HCEC 1CT (cell line): ENCODE results near the gene NR5A2.

Experiments used
- DNase-seq: peaks from one replicate; pipeline ENCODE4 v3.0.0-alpha.2; 2017

Gene NR5A2

GRCh38 chr1:200036619-200037270 is 9.2 kb downstream of the NR5A2 start:
- no peak for DNase-seq

DNA sequence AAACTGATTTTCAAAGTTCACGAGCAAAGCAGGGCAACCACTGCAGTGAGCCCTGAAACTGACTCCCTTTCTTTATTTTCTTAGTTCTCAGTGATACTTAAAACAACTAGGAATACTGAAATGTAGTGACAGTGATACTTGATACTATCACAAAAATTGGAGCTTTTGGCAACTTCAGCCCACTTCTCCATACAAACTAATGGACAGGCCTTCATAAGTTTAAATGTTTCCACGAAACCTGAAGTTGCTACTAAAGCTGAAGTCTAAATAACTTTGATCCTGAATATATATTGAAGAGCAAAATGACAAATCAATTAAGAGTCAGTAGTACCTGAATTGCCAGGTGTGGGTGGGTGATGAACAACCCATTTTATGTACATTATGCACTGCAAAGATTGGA is 10.0 kb downstream of the NR5A2 start:
- no peak for DNase-seq

- no peak for DNase-seq
Observed at GRCh38 chr1:200037904-200038303, 10.4 kb downstream of the NR5A2 start.

DNA sequence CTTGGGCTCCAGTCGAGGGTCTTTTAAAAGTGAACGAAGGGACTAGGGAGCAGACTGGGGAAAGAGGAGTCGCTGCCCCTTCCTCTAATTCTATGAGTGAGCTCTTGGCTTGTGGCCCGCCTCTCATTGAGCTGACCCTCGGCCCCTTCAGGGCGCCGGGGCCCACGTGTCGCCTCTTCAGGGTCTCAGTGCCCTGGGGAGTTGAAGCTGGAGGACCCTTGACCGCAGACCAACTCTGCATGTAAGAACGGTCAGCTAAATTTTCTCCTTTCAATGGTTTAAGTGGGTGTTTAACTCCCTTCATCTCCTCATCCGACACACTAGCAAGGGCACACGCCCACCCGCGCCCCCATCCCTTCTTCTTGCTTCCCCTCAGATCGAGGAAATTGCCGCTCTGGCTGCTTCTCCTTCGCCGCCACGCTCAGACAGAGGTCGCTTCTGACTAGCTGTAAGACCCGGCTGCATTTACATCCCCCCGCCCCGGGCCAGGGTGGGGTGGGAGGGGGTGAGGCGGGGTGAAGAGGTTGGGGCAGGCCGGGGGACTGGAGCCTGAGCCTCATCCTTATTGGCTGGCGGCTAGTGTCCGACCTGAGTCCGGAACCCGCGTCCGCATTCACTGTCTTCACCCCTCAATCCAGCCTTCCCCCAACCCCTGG is 10.9 kb downstream of the NR5A2 start:
- no peak for DNase-seq

DNA sequence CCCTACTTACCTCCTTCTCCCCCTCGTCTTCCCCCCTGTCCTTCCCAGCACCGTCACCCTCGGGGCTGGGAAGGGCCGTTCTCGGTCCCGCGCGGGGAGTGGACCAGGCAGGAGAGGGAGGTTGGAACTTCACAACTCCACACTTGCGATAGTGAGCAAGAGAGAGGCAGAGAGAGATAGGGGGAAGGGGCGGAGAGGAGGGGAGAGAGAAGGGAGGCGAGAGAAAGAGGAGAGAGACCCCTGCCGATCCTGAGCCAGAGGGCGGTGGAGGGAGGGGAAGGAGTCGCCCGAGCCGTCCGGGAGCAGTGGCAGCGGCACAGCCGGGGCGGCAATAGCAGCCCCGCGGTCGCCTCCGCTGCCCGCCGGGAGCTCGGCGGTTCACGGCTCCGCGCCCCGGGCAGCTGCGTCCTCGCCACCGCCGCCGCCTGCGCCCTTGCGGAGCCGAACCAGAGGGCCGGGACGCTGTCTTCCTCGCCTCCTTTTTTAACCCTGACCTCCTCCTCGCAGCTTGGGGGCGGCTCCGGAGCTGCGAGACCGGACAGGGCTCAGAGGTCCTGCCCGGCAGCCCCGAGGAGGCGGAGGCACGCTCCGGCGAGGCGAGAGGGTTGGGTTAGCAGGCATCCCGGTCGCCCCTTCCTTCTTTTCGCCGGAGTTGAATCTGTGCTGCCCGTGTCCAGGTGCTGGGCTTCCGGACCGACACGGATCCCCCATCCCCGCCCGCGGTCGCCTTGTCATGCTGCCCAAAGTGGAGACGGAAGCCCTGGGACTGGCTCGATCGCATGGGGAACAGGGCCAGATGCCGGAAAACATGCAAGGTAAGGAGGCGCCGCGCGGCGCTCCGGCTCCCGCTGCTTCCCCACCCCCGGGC is 11.7 kb downstream of the NR5A2 start:
- peak; percentile 27 for DNase-seq

- DNase-seq: no peak
Observed at GRCh38 chr1:200039849-200040474, 12.5 kb downstream of the NR5A2 start.

- no peak for DNase-seq
Observed at GRCh38 chr1:200040481-200041138, 13.1 kb downstream of the NR5A2 start.

DNA sequence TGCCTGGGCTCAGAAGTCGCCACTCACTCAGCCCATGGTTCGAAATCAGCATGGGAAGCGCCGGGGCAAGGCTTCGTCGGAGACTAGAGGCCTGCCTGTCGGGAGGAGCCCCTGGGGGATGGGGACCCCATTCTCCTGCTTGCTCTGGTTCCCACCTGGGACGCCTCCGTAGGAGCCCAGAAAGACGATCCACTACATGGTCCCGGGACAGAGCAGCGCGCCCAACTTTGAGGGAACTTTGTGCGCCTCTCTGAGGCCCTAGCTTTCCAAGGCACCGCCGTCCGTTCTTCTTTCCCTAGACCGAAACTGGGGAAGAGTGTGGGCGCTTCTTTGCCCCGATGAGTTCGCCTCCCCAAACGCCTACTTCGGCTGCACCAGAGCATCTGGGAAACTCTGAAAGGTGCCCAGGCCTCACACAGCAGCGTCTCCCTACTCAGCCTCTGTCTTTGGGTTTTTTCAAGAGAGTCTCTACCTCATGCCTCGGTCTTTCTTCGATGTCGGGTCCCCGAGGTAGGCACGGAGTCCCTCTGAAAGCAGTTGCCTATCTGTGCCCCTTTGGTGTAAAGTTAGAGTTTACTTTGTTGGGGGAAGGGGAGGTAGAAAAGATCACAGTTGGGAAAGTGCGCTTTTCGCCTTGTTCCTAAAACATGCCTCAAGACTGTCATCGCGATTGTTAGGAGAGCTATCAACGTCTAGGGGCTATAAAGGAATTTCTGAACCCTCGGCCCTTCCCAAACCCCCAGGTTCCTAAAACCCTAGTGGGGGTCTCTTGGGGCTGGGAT is 14.0 kb downstream of the NR5A2 start:
- DNase-seq: no peak

DNA sequence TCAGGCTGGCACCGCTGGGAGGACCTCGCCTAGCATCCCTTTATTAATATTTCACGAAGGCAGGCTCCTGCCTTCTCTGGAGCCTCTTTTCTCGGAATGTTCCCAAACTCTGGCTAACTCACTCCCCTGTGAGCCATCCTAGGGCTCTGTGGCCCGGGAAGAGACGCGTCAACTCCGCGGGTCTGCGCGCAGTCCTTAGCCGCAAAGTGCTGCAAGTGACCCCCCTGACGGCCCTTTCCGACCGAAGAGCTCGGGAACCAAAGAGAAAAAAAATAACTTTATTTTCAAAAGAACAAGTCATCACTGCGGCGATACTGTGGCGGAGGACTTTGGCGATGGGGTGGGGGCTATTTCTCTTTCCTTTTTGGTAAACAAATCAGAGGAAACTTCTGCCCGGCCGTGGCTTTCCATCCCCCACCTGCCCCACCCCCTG is 14.6 kb downstream of the NR5A2 start:
- no peak for DNase-seq

- DNase-seq: no peak
Observed at GRCh38 chr1:200042552-200043335, 15.2 kb downstream of the NR5A2 start.

DNA sequence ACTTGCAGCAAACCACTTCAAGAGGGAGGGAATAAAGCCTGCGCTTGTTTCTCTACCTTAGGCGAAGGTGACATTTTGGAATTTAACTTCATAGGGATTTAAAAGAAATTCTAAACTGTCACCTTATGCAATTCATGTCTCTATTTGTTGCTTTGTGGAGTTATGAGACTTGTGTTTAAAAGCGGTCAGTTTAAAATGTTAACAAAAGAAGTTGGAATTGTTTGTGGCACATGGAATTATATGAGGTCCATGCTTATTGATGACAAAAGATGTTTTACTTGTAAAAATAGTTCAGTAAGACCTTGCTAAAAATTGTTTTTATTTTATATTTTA is 15.8 kb downstream of the NR5A2 start:
- no peak for DNase-seq

- DNase-seq: no peak
Observed at GRCh38 chr1:200046115-200046514, 18.6 kb downstream of the NR5A2 start.

- no peak for DNase-seq
Observed at GRCh38 chr1:200048244-200048643, 20.7 kb downstream of the NR5A2 start.

DNA sequence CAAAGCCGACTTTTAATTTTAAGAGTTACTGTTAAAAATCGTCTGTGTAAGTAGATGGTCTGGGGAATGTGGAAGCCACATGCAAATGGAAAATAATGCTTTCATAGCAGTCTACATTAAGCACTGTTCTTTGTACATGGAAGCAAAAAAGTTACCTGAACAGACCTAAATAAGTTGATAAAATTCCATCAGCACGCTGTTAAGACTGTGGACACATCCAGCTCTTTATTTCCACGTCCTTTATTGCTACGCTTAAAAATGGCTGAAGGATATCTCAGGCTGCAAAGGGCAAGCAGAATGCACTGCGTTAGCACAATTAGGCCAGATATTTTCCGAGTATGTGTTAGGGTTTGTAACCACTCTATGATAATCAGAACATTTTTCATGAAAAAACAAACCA is 22.3 kb downstream of the NR5A2 start:
- DNase-seq: no peak

GRCh38 chr1:200051620-200052019 is 24.1 kb downstream of the NR5A2 start:
- DNase-seq: no peak

DNA sequence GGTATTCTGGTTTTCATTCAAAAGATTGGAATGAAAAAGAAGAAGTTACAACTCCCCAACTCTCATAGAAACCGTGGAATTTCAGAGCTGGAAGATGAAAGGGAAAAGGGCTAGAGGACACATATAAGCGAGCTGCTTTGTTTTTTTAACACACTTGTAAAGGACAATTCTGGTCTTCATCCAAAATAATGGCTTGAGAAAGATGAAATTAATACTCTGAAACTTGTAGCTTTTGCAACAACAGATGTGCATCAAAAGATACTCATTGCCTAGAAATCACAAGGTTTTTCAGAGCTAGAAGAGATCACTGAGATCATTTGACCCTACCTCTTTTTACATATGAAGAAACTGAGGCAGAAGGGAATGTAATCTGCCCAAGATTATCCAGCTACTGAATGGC is 25.6 kb downstream of the NR5A2 start:
- DNase-seq: no peak

DNA sequence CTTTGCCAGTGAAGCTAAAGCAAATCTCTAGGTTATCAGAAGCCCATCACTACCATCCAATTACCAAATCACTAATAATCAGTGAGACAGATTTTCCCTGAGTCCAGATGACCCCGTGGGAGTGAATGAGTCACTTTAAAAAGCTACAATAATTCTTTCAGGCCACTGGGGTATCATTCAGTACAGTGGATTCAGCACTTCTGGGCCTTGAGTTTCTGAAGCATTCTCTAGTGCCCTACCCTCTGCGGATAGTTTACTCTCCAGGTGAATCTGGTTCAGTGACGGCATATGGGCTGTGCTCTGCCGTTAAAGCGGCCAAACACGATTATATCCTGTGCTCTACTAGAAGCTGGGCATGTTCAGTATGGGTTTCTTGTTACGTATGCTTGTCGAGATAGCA is 26.1 kb downstream of the NR5A2 start:
- no peak for DNase-seq

- no peak for DNase-seq
Observed at GRCh38 chr1:200058341-200058740, 30.8 kb downstream of the NR5A2 start.

DNA sequence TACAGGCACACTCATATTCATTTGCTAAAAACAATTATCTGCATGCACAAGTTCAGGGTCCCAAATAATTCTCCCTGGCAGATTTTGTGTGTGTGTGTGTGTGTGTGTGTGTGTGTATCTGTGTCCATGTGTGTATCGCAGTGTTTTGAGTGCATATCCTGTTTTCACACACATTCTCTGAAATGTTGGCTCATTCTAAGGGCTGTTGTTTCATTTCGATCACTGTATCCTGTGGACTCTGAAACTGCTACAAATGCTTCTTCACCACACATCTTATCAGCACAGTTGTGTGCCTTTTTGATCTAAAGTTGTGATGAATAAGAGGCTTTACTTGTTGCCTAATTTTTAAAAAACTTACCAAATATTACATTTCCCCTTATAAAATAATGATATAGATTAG is 34.6 kb downstream of the NR5A2 start:
- no peak for DNase-seq

- no peak for DNase-seq
Observed at GRCh38 chr1:200072636-200073285, 45.3 kb downstream of the NR5A2 start.

DNA sequence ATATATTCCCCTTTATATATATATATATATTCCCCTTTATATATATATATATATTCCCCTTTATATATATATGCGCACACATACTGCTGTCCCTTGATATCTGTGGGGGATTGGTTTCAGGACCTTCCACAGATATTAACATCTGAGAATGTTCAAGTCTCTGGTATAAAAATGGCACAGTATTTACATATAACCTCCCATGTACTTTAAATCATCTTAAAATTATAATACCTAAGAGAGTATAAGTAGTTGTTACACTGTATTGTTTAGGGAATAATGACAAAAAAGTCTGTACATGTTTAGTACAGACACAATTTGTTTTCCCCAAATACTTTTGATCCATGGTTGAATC is 45.8 kb downstream of the NR5A2 start:
- no peak for DNase-seq
